GM18870 (cell line): ENCODE data around the gene LDLRAD3.

ENCODE experiments used
- ATAC-seq: cut with Tn5 transposase; IDR thresholded peaks from one replicate; pipeline ENCODE4 v1.9.1; 2021; ENCODE audit warnings: moderate library complexity; ENCODE audit not compliant: unreplicated experiment

LDLRAD3 gene

GRCh38 chr11:36098087-36098486 lies 154.2 kb downstream of the LDLRAD3 start:
- ATAC-seq: no peak

DNA sequence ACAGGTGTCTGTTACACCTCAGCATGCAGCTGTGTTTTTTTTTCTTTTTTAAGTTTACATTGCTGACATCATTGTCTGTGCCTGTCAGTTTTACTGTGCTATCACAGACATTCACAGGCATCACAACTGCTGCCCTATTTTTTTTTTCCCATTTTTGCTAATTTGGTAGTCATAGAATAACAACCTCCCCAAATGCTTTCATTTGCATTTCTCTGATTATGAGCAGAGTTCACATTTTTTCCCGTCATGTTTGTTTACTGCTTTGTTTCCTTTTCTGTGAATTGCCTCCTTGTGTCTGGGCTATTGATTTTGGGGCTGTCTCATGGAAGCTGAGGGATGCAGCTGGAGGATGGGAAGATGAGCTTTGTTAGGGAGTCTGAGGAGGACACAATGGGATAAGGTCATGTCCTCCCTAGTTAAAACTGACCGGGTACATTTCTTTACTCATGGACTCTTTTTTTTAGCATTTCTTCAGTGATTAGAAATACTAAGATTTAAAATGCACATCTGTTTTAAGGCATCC lies 155.1 kb downstream of the LDLRAD3 start:
- ATAC-seq: no peak

DNA sequence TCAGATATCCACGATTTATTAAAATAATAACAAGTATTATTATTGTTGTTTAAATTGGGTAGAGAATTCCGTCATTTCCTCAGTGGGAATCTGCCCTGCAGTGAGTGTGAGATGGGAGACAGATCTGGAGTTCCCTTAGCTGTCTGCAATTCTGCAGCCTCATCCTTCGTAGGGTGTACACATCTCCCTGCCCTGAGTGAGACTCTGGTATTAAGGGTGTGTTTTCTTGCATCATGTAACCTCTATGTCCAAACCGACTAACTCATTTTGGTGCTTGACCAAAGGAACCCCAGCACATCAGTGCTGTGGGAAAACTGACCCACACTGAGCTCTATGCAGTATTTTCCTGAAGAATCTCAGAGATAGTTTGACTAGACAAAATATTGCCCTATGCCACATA lies 157.6 kb downstream of the LDLRAD3 start:
- no peak for ATAC-seq

- no peak for ATAC-seq
Observed at GRCh38 chr11:36102868-36103267, 159.0 kb downstream of the LDLRAD3 start.

- no peak for ATAC-seq
Observed at GRCh38 chr11:36103933-36104530, 160.2 kb downstream of the LDLRAD3 start.

DNA sequence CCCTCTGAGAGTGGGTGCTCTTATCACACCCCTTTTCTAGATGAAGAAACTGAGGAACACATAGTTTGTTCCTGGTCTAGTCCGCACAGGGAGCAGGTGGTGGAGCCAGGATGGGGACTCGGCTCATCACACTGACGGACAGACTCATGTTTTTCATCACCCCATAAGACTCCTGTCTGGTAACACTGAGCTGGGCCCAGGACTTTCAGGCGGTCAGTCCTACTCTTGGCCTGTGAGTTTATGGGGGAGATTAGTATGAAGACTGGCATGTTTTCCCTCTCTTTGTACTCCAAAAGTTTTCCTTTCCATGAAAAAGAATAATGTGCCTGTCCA lies 160.8 kb downstream of the LDLRAD3 start:
- no peak for ATAC-seq

- no peak for ATAC-seq
Observed at GRCh38 chr11:36105743-36106581, 162.1 kb downstream of the LDLRAD3 start.

DNA sequence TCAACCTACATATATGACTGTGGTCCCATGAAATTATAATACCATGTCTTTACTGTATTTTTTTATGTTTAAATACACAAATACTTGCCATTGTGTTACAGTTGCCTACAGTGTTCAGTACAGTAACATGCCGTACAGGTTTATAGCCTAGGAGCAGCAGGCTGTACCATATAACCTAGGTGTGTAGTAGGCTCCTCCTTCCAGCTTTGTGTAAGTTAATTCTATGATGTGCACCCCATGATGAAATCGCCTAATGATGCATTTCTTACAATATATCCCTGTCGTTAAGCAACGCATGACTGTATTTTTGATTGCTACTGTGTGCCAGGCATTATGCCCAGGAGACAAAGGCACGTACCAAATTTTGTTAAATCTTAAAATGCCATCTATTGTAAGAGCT lies 163.7 kb downstream of the LDLRAD3 start:
- ATAC-seq: no peak

GRCh38 chr11:36108881-36109589 lies 165.2 kb downstream of the LDLRAD3 start:
- ATAC-seq: no peak

- ATAC-seq: no peak
Observed at GRCh38 chr11:36109590-36109849, 165.7 kb downstream of the LDLRAD3 start.

- no peak for ATAC-seq
Observed at GRCh38 chr11:36109850-36110606, 166.2 kb downstream of the LDLRAD3 start.

GRCh38 chr11:36110668-36111410 lies 167.0 kb downstream of the LDLRAD3 start:
- no peak for ATAC-seq

GRCh38 chr11:36114095-36114494 lies 170.2 kb downstream of the LDLRAD3 start:
- no peak for ATAC-seq

DNA sequence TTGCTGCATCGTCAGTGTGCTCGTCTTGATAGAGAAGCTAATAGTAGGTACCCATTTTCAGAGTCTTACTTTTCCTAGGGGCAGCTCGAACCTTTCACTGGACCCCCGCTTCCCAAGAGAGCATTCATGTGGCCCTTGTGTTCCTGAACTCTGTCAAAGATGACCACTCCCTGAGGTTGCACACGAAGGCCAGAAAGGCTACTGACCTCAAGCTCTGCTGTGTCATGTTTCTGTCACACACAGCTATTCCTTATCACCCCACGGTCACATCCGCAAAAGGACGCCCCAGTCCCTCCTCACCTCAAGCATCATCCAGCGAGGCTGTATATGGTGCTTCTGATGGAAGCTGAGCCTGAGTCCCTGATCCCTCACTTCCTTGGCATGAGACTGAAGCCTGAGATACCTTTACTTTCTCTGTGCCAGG lies 171.5 kb downstream of the LDLRAD3 start:
- ATAC-seq: no peak

DNA sequence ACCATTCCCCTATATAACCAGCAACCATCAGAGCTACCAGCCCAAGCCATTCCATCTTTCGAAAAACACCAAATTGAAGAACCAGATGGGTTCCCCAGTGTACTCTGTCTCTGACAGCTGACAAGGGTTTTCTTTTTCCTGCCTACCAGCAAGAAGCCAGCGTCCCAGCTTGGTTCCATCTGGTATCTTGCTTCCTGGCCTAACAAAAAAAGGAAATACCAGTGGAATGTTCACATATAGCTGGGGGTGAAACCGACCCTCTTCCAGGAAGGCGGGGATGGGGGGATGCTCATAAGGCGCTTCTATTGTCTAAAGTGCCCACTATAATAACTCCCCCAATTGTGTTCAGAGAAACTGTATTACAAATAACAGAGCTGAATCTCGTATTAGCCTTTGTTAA lies 172.3 kb downstream of the LDLRAD3 start:
- no peak for ATAC-seq

DNA sequence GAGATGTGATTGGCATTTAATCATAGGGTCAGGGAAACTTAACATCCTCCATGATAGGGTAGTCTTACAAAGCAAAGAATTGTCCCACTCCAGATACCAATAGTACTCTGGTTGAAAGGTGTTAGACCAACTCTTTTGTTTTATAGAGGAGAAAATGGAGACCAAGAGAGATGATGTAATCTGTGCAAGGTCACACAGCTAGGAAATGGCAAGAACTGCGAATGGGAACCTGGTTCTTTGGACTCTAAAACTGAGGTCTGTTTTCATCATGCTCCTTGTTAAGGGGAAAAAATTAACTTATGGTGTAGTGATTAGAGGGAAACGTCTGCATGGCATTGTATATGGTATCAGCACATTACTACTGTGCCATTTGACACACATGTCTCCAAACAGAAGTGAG lies 174.2 kb downstream of the LDLRAD3 start:
- no peak for ATAC-seq

- ATAC-seq: no peak
Observed at GRCh38 chr11:36119300-36119699, 175.4 kb downstream of the LDLRAD3 start.

DNA sequence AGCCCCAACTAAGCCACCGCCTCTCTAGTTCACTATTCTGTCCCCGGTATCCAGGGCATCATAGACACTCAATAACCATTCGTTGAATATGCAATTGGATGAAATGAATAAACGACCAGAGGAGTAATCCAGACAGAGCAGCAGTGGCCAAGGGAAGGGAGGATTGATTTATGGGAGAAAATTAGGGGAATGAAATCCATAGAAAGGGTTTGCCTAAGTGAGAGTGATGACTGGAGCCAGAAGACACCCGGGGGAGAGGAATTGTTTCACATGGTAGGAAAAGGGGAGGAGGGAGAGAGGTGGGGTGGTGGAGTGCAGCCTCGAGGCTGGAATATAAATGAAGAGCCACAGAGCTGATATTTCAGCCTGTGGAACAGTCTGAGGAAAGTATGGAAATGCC lies 177.2 kb downstream of the LDLRAD3 start:
- no peak for ATAC-seq

DNA sequence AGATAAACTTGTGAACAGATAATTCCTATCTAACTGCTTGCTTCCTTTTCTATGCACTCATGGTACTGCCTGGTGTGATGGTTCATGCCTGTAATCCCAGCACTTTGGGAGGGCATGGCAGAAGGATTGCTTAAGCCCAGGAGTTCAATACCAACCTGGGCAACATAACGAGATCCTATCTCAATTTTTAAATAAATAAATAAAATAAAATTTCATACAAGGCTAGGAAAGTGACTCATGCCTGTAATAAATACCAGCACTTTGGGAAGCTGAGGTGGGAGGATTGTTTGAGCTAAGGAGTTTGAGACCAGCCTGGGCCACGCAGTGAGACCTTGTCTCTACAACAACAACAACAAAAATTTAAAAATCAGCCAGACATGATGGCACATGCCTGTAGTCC lies 178.8 kb downstream of the LDLRAD3 start:
- no peak for ATAC-seq

DNA sequence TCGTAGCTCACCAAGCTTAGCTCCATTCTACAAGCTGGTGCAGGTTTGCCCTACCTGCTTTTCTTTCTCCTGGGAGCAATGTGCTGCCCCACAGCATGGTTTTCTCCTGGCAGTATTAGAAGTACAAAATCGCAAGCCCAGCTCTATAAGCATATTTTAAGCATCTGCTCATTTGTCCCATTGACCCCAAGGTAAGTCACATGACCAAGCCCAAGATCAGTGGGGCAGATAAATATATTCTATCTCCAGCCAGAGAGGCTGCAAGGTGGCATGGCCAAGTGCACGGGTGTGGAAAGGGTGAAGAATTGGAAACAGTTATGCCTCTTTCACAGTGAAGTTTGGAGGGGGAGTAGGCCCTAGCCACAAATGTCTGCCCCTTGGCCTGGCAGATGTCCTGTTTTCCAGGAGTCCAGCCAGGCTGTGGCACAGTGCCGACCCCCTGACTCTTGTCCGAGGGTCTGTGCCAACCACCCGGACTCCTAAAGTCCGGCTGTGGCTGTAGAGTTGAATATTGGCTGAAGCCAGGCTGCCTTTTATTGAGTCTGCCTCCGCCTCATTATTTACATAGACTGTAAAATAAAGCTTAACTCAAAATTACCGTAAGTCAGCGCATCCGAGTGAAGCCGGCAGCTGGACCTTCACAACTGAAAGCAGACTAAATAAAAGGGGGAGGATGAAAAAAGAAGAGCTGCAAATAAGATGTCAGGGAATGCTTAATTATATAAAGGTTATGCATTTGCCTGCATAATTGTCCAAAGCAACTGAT lies 179.7 kb downstream of the LDLRAD3 start:
- no peak for ATAC-seq
